Karpas-422 (cell line): ENCODE results near the gene GLIPR1. TPM values are rescaled to one million over a fixed set of nuclear protein-coding genes. Genes with fewer than 3 reads are reported as not detected.
A peak's percentile ranks its signal among the peaks of the same experiment; 100 is the strongest.
"Not testable (repeated sequence)": the region's sequence is repeated elsewhere in the genome, so short reads cannot be mapped to it uniquely, and the experiment has no call there.

ENCODE experiments used
- DNase-seq: peaks from one replicate; pipeline ENCODE4 v3.0.0-alpha.2; 2015
- H2AFZ ChIP-seq: fragments of 200-600 bp; sonication (generic); 2 replicates; pipeline ENCODE4 v1.6.1; 2014; ENCODE audit warnings: antibody characterized with exemption, low read length, mixed read lengths
- H3K27ac ChIP-seq: fragments of 200-600 bp; sonication (generic); 2 replicates; pipeline ENCODE4 v1.5.1; 2014; ENCODE audit warnings: mild to moderate bottlenecking, low read length, moderate library complexity
- H3K27me3 ChIP-seq: fragments of 200-600 bp; sonication (generic); 2 replicates; pipeline ENCODE4 v1.6.1; 2014; ENCODE audit warnings: low read length, mixed read lengths
- H3K36me3 ChIP-seq: fragments of 200-600 bp; sonication (generic); 2 replicates; pipeline ENCODE4 v1.6.1; 2014; ENCODE audit warnings: low read length, mixed read lengths; ENCODE audit not compliant: insufficient read depth
- H3K4me1 ChIP-seq: fragments of 200-600 bp; sonication (generic); 2 replicates; pipeline ENCODE4 v1.6.1; 2014; ENCODE audit warnings: mild to moderate bottlenecking, low read length, mixed read lengths
- H3K4me2 ChIP-seq: fragments of 200-600 bp; sonication (generic); 2 replicates; pipeline ENCODE4 v1.6.1; 2014; ENCODE audit warnings: low read length, low read depth, mild to moderate bottlenecking; ENCODE audit not compliant: poor library complexity, severe bottlenecking
- H3K4me3 ChIP-seq: fragments of 200-600 bp; sonication (generic); 2 replicates; pipeline ENCODE4 v1.5.1; 2014; ENCODE audit warnings: mild to moderate bottlenecking, antibody characterized with exemption, low read length, mixed read lengths
- H3K79me2 ChIP-seq: fragments of 200-600 bp; sonication (generic); 2 replicates; pipeline ENCODE4 v1.6.1; 2014; ENCODE audit warnings: mild to moderate bottlenecking, low read length, mixed read lengths
- H3K9ac ChIP-seq: fragments of 200-600 bp; sonication (generic); 2 replicates; pipeline ENCODE4 v1.6.0; 2014; ENCODE audit warnings: low read length
- H3K9me2 ChIP-seq: fragments of 200-600 bp; sonication (generic), shearing (Covaris generic); replicated peaks from 2 replicates; pipeline ENCODE4 v1.6.0; 2014; ENCODE audit warnings: mild to moderate bottlenecking, low read length, moderate library complexity; ENCODE audit not compliant: insufficient read depth
- H3K9me3 ChIP-seq: fragments of 300-700, 200-600 bp; sonication (generic); 2 replicates; pipeline ENCODE4 v1.6.1; 2014; ENCODE audit warnings: low read length, mixed read lengths
- H4K20me1 ChIP-seq: fragments of 200-600 bp; sonication (generic); 2 replicates; pipeline ENCODE4 v1.6.1; 2014; ENCODE audit warnings: mild to moderate bottlenecking, antibody characterized with exemption, low read length, low read depth; ENCODE audit not compliant: insufficient read depth
- total RNA-seq: library from RNA; depleted of rRNA; stranded (reverse); fragments of >200 nt; shearing (Covaris generic); gene quantifications from 2 replicates; pipeline ENCODE4 v1.2.3, GENCODE V29; 2014; ENCODE audit warnings: low replicate concordance

GLIPR1 gene
- total RNA-seq, 1 experiment from 2014 or later: 149 TPM

DNA sequence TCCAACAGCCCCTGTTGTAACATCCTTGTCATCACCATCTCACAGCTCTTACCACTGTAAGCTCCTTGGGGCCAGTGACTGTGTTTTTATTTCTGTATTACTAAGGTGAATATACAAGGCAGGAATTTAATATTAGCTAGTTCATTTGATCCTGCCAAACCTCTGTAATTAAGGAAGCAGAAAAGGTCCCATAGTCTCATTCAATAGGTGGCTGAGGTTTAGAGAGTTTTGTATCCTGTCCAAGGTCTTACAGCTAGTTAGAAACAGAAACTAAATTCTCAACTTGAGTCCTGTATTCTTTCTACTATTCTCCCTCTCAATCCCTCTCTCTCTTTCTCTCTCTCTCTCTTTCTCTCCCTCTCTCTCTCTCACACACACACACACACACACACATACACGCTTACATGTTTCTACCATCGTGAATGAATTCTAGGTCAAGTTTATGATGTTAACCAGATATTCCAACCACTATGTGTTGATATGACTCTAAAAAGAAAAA lies 543 bp upstream of the GLIPR1 start:
- peak overlapping the region; percentile 68 for H2AFZ ChIP-seq
- H3K4me1 ChIP-seq: peaks cover 89% of the 10 kb centered on the region
- peak overlapping the region; percentile 87 for H3K4me2 ChIP-seq
- H3K79me2 ChIP-seq: peaks cover 35% of the 10 kb centered on the region
- H3K9ac ChIP-seq: peak overlapping the region; percentile 77
- H3K36me3 ChIP-seq: peaks cover 5% of the 10 kb centered on the region; the same call in 1 of the 2 replicates
- no peaks in the 10 kb centered on the region for H3K9me2 ChIP-seq
- no peaks in the 10 kb centered on the region for H3K27me3 ChIP-seq
- H3K4me3 ChIP-seq: peak overlapping the region; percentile 73
- peak overlapping the region; percentile 93 for H3K27ac ChIP-seq
- H4K20me1 ChIP-seq: no peaks in the 10 kb centered on the region
- no peak for DNase-seq
- H3K9me3 ChIP-seq: no peaks in the 10 kb centered on the region

DNA sequence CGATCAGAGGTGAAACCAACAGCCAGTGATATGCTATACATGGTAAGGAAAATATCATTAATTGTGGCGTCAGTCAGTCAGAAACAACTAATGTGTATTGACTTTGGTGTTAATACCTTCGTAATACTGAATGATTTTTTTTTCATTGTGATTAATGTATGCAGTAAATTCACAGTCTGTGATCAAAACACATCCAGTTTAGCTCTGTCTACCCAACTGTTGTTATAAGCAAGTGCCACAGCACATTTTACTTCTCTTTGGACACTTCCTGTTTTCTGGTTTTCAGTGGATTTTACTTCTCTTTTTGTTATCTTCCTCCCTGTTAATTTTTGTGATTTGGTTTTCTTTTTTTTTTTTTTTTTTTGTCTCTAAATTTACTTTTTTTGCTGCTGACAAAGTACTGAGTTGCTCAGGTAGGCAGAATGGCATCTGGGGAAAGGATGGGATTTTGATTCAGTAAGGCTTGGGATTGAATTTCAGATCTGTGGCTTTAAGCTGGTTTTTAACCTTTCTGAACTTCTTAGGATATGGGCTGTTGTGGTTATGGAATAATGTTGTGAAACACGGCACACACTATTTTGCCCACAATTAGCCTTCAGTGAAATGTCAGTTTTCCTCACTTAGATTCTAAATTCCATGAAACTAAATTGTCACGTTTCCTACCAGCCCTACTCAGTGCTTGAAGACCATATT lies 604 bp downstream of the GLIPR1 start:
- H2AFZ ChIP-seq: peak overlapping the region; percentile 68
- H3K4me1 ChIP-seq: peaks cover 87% of the 10 kb centered on the region
- H3K79me2 ChIP-seq: peaks cover 42% of the 10 kb centered on the region
- H3K9me3 ChIP-seq: no peaks in the 10 kb centered on the region
- H3K27ac ChIP-seq: peak overlapping the region; percentile 93
- peaks cover 8% of the 10 kb centered on the region; the same call in 1 of the 2 replicates for H3K36me3 ChIP-seq
- no peaks in the 10 kb centered on the region for H3K27me3 ChIP-seq
- no peaks in the 10 kb centered on the region for H4K20me1 ChIP-seq
- peak overlapping the region; percentile 77 for H3K9ac ChIP-seq
- peak overlapping the region; percentile 73 for H3K4me3 ChIP-seq
- DNase-seq: peak; percentile 76
- H3K4me2 ChIP-seq: peak overlapping the region; percentile 87
- no peaks in the 10 kb centered on the region for H3K9me2 ChIP-seq

DNA sequence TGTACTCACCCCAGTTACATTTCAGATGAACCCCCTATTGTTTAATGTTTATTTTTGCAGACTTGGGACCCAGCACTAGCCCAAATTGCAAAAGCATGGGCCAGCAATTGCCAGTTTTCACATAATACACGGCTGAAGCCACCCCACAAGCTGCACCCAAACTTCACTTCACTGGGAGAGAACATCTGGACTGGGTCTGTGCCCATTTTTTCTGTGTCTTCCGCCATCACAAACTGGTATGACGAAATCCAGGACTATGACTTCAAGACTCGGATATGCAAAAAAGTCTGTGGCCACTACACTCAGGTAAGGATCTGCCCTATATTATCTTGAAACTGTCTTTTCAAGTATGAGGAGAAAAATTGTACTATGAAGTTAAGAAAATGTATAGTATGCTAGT lies 1.2 kb downstream of the GLIPR1 start:
- Histone ChIP-seq H3K9me3 (no peaks in the 10 kb centered on the region), H3K79me2 (peaks cover 48% of the 10 kb centered on the region), H3K4me3 (peak overlapping the region; percentile 73), H3K4me2 (peak overlapping the region; percentile 87), H3K27ac (peak overlapping the region; percentile 93), H3K36me3 (peaks cover 14% of the 10 kb centered on the region; the same call in 1 of the 2 replicates), H3K9ac (peak overlapping the region; percentile 77), H4K20me1 (no peaks in the 10 kb centered on the region), H3K4me1 (peaks cover 81% of the 10 kb centered on the region), H3K9me2 (no peaks in the 10 kb centered on the region), H2AFZ (0 out of 2 replicates have a peak overlapping the region, but pooled peaks have one; percentile 68), H3K27me3 (no peaks in the 10 kb centered on the region)
- DNase-seq: peak; percentile 73

DNA sequence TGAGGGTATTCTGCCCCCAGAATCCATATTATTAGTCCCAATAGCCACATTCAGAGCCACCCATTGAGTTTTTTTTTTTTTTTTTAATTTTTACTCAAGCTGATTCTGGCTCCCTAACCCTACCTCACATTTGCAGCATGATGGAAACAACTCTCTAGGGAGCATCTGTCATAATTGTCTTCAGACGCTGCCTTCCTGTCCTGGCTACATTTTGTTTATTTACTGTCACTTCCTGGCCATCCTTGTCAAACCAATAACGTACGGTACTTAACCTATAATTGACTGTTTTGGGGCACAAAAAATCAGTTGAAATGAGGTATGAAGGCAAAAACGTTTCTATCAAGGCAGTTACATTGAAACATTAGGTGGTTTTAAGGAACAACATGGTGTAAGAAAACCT lies 2.1 kb downstream of the GLIPR1 start:
- peak overlapping the region; percentile 77 for H3K9ac ChIP-seq
- no peaks in the 10 kb centered on the region for H3K9me2 ChIP-seq
- peaks cover 17% of the 10 kb centered on the region; the same call in 1 of the 2 replicates for H3K36me3 ChIP-seq
- peaks cover 56% of the 10 kb centered on the region for H3K79me2 ChIP-seq
- peak overlapping the region; percentile 87 for H3K4me2 ChIP-seq
- no peak overlapping the region for H2AFZ ChIP-seq
- H3K27ac ChIP-seq: peak overlapping the region; percentile 93; the same call in 1 of the 2 replicates
- no peaks in the 10 kb centered on the region for H4K20me1 ChIP-seq
- DNase-seq: peak; percentile 65
- H3K27me3 ChIP-seq: no peaks in the 10 kb centered on the region
- peak overlapping the region; percentile 73 for H3K4me3 ChIP-seq
- no peaks in the 10 kb centered on the region for H3K9me3 ChIP-seq
- H3K4me1 ChIP-seq: peaks cover 73% of the 10 kb centered on the region

DNA sequence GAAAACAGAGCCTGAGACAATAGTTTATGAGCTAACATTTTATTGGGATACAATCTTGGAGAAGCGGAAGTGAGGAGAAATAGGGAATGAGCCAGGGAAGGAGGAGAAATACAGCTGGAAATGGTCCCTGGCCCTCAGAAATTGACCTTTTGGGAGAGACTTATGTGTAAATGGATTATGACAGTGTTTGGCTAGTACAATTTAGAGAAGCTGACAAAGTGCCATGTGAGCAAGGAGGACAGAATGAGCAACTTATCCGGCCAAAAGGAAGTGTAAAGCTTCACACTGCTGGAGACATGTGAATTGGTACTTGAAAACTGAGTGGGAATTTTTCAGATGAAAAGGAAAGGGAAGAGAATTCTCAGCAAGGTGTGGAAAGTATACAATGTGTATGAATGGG lies 2.9 kb downstream of the GLIPR1 start:
- peaks cover 17% of the 10 kb centered on the region; the same call in 1 of the 2 replicates for H3K36me3 ChIP-seq
- no peaks in the 10 kb centered on the region for H3K9me2 ChIP-seq
- no peaks in the 10 kb centered on the region for H3K9me3 ChIP-seq
- H3K4me1 ChIP-seq: peaks cover 65% of the 10 kb centered on the region
- H4K20me1 ChIP-seq: no peaks in the 10 kb centered on the region
- H3K4me2 ChIP-seq: peak overlapping the region; percentile 87
- peak overlapping the region; percentile 11; the same call in 1 of the 2 replicates for H3K9ac ChIP-seq
- no peaks in the 10 kb centered on the region for H3K27me3 ChIP-seq
- H2AFZ ChIP-seq: no peak overlapping the region
- H3K4me3 ChIP-seq: peak overlapping the region; percentile 7; the same call in 1 of the 2 replicates
- peaks cover 56% of the 10 kb centered on the region for H3K79me2 ChIP-seq
- peak overlapping the region; percentile 0; the same call in 1 of the 2 replicates for H3K27ac ChIP-seq
- DNase-seq: no peak

DNA sequence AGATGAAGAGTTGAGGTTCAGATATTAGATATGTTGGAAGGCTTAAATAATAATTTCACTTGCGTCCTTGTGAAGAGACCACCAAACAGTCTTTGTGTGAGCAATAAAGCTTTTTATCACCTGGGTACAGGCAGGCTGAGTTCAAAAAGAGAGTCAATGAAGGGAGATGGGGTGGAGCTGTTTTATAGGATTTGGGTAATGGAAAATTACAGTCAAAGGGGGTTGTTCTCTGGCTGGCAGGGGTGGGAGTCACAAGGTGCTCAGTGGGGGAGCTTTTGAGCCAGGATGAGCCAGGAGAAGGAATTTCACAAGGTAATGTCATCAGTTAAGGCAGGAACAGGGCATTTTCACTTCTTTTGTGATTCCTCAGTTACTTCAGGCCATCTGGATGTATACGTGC lies 3.9 kb downstream of the GLIPR1 start:
- not testable (repeated sequence) for H3K9me3 ChIP-seq, DNase-seq, H3K27me3 ChIP-seq, H4K20me1 ChIP-seq, H2AFZ ChIP-seq, H3K9me2 ChIP-seq
- Histone ChIP-seq H3K36me3 (peaks cover 17% of the 10 kb centered on the region; the same call in 1 of the 2 replicates), H3K79me2 (peaks cover 64% of the 10 kb centered on the region), H3K9ac (peak overlapping the region; percentile 20; the same call in 1 of the 2 replicates), H3K4me3 (peak overlapping the region; percentile 7; the same call in 1 of the 2 replicates), H3K27ac (peak overlapping the region; percentile 21; the same call in 1 of the 2 replicates), H3K4me1 (peaks cover 60% of the 10 kb centered on the region), H3K4me2 (peak overlapping the region; percentile 87)

DNA sequence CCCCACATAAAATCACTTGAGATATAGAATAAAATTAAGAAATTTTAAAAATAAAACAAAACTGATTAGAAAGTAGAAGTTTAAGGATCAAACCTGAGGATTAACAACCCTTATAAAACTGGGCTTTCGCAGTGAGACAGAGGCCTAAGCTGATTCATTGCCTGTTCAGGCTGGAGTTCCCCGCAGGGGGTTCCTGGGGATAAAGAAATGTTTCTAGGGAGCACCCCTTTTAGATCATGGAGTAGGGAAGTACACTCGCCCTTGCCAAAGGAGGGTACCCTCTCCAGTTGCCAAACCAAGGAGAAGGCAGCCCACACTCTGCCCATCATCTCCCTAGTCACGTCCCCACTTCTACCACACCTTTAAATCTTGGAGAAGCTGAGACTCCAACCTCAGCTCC lies 6.8 kb downstream of the GLIPR1 start:
- Histone ChIP-seq H3K36me3 (peaks cover 25% of the 10 kb centered on the region), H3K4me3 (no peak overlapping the region), H3K9me2 (no peaks in the 10 kb centered on the region), H3K27me3 (no peaks in the 10 kb centered on the region), H3K9me3 (no peaks in the 10 kb centered on the region), H3K27ac (no peak overlapping the region), H4K20me1 (no peaks in the 10 kb centered on the region), H3K4me1 (peaks cover 37% of the 10 kb centered on the region), H2AFZ (no peak overlapping the region), H3K79me2 (peaks cover 63% of the 10 kb centered on the region), H3K4me2 (no peak overlapping the region), H3K9ac (no peak overlapping the region)
- no peak for DNase-seq

DNA sequence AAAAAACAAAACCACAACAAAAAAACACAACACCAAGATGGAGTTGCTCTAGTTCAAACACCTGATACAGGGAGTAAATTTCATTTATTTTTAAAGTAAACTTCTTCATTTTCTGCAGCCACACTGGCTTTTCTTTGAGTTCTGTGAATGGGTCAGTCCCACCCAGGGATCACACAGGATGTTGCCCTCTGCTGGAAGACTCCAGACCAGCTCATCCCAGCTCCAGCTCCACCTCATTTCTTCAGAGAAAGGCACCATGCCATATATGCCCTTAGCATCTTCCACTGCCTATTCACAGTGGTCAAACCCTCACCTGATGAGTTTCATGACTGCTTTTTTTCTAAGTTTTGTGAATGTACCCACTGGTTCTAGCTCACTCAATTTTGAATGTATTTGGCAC lies 8.0 kb downstream of the GLIPR1 start:
- no peak overlapping the region for H3K27ac ChIP-seq
- H3K36me3 ChIP-seq: peaks cover 26% of the 10 kb centered on the region
- H3K9me2 ChIP-seq: no peaks in the 10 kb centered on the region
- H4K20me1 ChIP-seq: no peaks in the 10 kb centered on the region
- no peak overlapping the region for H2AFZ ChIP-seq
- peaks cover 34% of the 10 kb centered on the region for H3K4me1 ChIP-seq
- H3K4me3 ChIP-seq: no peak overlapping the region
- H3K79me2 ChIP-seq: peaks cover 61% of the 10 kb centered on the region
- peak; percentile 75 for DNase-seq
- H3K9me3 ChIP-seq: no peaks in the 10 kb centered on the region
- no peak overlapping the region for H3K4me2 ChIP-seq
- H3K9ac ChIP-seq: no peak overlapping the region
- no peaks in the 10 kb centered on the region for H3K27me3 ChIP-seq
